ENCODE results near the gene UMODL1.

The UMODL1 gene

GRCh38 chr21:42155045-42155855 lies 84.1 kb downstream of the UMODL1 start:
- DNase-seq, result no peak

- no peak for DNase-seq
Observed at GRCh38 chr21:42156690-42157605, 85.8 kb downstream of the UMODL1 start.

- no peak for DNase-seq
Observed at GRCh38 chr21:42157606-42158310, 86.6 kb downstream of the UMODL1 start.

- DNase-seq, result no peak
Observed at GRCh38 chr21:42158846-42159245, 87.7 kb downstream of the UMODL1 start.

GRCh38 chr21:42159560-42160110 lies 88.5 kb downstream of the UMODL1 start:
- no peak for DNase-seq

- DNase-seq, result no peak
Observed at GRCh38 chr21:42160111-42160721, 89.1 kb downstream of the UMODL1 start.

GRCh38 chr21:42160765-42161164 lies 89.6 kb downstream of the UMODL1 start:
- no peak for DNase-seq

GRCh38 chr21:42161401-42161955 lies 90.4 kb downstream of the UMODL1 start:
- DNase-seq, result no peak

GRCh38 chr21:42161956-42162681 lies 91.0 kb downstream of the UMODL1 start:
- no peak for DNase-seq

GRCh38 chr21:42162831-42163510 lies 91.9 kb downstream of the UMODL1 start:
- DNase-seq, result no peak

GRCh38 chr21:42163511-42163863 lies 92.4 kb downstream of the UMODL1 start:
- DNase-seq, result no peak

GRCh38 chr21:42164064-42164789 lies 93.1 kb downstream of the UMODL1 start:
- DNase-seq, result no peak

GRCh38 chr21:42164818-42165217 lies 93.7 kb downstream of the UMODL1 start:
- DNase-seq, result no peak

- no peak for DNase-seq
Observed at GRCh38 chr21:42165901-42166300, 94.8 kb downstream of the UMODL1 start.

- no peak for DNase-seq
Observed at GRCh38 chr21:42169758-42170157, 98.6 kb downstream of the UMODL1 start.

GRCh38 chr21:42171091-42172053 lies 100.3 kb downstream of the UMODL1 start:
- DNase-seq, result no peak

- no peak for DNase-seq
Observed at GRCh38 chr21:42172596-42173483, 101.7 kb downstream of the UMODL1 start.

- no peak for DNase-seq
Observed at GRCh38 chr21:42174173-42174572, 103.1 kb downstream of the UMODL1 start.
